Esophagus squamous epithelium (tissue), 4 donors: Measurements from ENCODE around the gene TMEM198.

ENCODE experiments used
- POLR2A ChIP-seq, 4 donors: fragments of 450-650 bp; IDR thresholded peaks; one replicate each; pipeline ENCODE4 v1.6.1; 2017; ENCODE audit warnings: antibody characterized with exemption in 4 of 4, mild to moderate bottlenecking in 4 of 4, moderate library complexity in 3 of 4
- TF ChIP-seq, protein P1 (sequence below), 6 experiments: fragments of 450-650 bp in 4 of 6; fragments of 200-600 bp in 2 of 6; sonication (generic) in 2 of 6; IDR thresholded peaks; one replicate each; pipeline ENCODE4 v1.5.1; 2016 to 2019; ENCODE audit warnings: antibody characterized with exemption in 6 of 6, mild to moderate bottlenecking in 4 of 6, moderate library complexity in 4 of 6

DNA sequence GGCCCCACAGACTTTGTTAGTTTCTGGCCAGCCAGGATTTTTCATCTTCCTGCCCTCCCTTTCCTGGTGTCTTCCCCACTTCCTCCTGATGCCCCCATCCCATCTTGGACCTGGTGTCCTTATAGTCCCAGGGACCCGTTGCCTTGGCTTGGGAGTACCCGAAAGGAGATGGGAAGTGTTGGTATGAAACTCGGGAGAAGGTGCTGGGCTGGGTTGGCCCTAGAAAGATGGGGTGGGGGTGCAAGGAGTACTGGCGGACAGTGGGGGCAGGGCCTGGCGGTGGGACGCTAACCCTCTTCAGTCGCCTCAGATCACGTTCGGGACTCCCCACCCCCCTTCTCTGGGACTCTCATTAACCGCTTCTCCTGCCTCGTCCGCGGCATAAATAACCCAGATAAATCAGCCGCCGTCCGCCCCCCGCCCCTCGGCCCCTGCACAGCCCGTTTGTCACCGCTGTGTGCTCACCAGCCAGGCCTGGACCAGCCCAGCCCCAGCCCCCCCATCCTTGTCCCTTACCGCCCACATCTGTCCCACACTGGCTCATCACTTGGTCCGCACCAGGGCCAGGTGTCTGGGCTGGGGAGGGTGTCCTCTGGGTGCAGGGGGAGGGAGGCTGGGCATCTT, 33.2 kb upstream of the TMEM198 start:
- TF ChIP-seq, protein P1, sequence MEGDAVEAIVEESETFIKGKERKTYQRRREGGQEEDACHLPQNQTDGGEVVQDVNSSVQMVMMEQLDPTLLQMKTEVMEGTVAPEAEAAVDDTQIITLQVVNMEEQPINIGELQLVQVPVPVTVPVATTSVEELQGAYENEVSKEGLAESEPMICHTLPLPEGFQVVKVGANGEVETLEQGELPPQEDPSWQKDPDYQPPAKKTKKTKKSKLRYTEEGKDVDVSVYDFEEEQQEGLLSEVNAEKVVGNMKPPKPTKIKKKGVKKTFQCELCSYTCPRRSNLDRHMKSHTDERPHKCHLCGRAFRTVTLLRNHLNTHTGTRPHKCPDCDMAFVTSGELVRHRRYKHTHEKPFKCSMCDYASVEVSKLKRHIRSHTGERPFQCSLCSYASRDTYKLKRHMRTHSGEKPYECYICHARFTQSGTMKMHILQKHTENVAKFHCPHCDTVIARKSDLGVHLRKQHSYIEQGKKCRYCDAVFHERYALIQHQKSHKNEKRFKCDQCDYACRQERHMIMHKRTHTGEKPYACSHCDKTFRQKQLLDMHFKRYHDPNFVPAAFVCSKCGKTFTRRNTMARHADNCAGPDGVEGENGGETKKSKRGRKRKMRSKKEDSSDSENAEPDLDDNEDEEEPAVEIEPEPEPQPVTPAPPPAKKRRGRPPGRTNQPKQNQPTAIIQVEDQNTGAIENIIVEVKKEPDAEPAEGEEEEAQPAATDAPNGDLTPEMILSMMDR (IDR thresholded peaks at IDR 0.05) = no peak
- TF ChIP-seq POLR2A (IDR thresholded peaks at IDR 0.05) = no peak
